Liver (tissue), 9 donors: ENCODE data around the gene INPP5B. TPM values are rescaled to one million over a fixed set of nuclear protein-coding genes. Genes with fewer than 3 reads are reported as not detected.

ENCODE experiments used
- DNase-seq: peaks from one replicate; pipeline ENCODE4 v3.0.0-alpha.2; 2017; ENCODE audit warnings: low spot score
- H3K27ac ChIP-seq, 2 donors: one replicate each; pipeline ENCODE4 v1.7.0; 2013; ENCODE audit warnings: inconsistent platforms in 2 of 2, low read length in 2 of 2, control low read depth in 1 of 2, low read depth in 1 of 2, mild to moderate bottlenecking in 1 of 2
- H3K27me3 ChIP-seq, 4 donors: one replicate each; pipeline versions ENCODE4 v1.6.1 to v1.7.0; 2013; ENCODE audit warnings: low read length in 3 of 4, inconsistent platforms in 1 of 4, mild to moderate bottlenecking in 1 of 4, moderate library complexity in 1 of 4; ENCODE audit not compliant: control insufficient read depth in 4 of 4, insufficient read depth in 4 of 4
- H3K36me3 ChIP-seq, 4 donors: one replicate each; pipeline versions ENCODE4 v1.6.1 to v1.7.0; 2013; ENCODE audit warnings: low read length in 3 of 4, mild to moderate bottlenecking in 3 of 4, low read depth in 1 of 4, moderate library complexity in 1 of 4; ENCODE audit not compliant: control insufficient read depth in 4 of 4, insufficient read depth in 3 of 4
- H3K4me1 ChIP-seq, 4 donors: one replicate each; pipeline versions ENCODE4 v1.6.1 to v1.7.0; 2013; ENCODE audit warnings: low read length in 3 of 4, mild to moderate bottlenecking in 3 of 4, moderate library complexity in 1 of 4; ENCODE audit not compliant: control insufficient read depth in 4 of 4, insufficient read depth in 4 of 4
- H3K4me3 ChIP-seq, 3 donors: one replicate each; pipeline versions ENCODE4 v1.6.1 to v1.7.0; 2013; ENCODE audit warnings: low read length in 3 of 3, control low read depth in 1 of 3, low read depth in 1 of 3, mild to moderate bottlenecking in 1 of 3
- H3K9ac ChIP-seq, 2 donors: one replicate each; pipeline ENCODE4 v1.7.0; 2013; ENCODE audit warnings: low read length in 2 of 2, mild to moderate bottlenecking in 2 of 2, moderate library complexity in 2 of 2, control low read depth in 1 of 2, low read depth in 1 of 2
- H3K9me3 ChIP-seq, 4 donors: one replicate each; pipeline versions ENCODE4 v1.6.1 to v1.7.0; 2013; ENCODE audit warnings: low read length in 3 of 4; ENCODE audit not compliant: control insufficient read depth in 4 of 4
- EGR1 ChIP-seq, 2 donors: IDR thresholded peaks; 2 replicates each; pipeline ENCODE4 v1.6.1; 2016 to 2018; ENCODE audit warnings: antibody characterized with exemption in 2 of 2, low read depth in 2 of 2
- FOXA1 ChIP-seq: IDR thresholded peaks from 2 replicates; pipeline ENCODE4 v1.6.1; 2016; ENCODE audit warnings: antibody characterized with exemption
- FOXA2 ChIP-seq: IDR thresholded peaks from 2 replicates; pipeline ENCODE4 v1.6.1; 2016; ENCODE audit warnings: antibody characterized with exemption
- GABPA ChIP-seq, 2 donors: IDR thresholded peaks in 1 of 2; conservative IDR thresholded peaks in 1 of 2; 2 replicates each; pipeline ENCODE4 v1.6.1; 2016; ENCODE audit warnings: antibody characterized with exemption in 2 of 2, mild to moderate bottlenecking in 1 of 2, moderate library complexity in 1 of 2
- HNF4A ChIP-seq, 2 donors: conservative IDR thresholded peaks; 2 replicates each; pipeline ENCODE4 v1.6.1; 2016; ENCODE audit warnings: antibody characterized with exemption in 2 of 2, mild to moderate bottlenecking in 2 of 2
- HNF4G ChIP-seq: IDR thresholded peaks from 2 replicates; pipeline ENCODE4 v1.6.1; 2016; ENCODE audit warnings: antibody characterized with exemption
- JUND ChIP-seq, 2 donors: IDR thresholded peaks; 2 replicates each; pipeline ENCODE4 v1.6.1; 2016; ENCODE audit warnings: antibody characterized with exemption in 2 of 2
- NR2F2 ChIP-seq: IDR thresholded peaks from 2 replicates; pipeline ENCODE4 v1.6.1; 2016; ENCODE audit warnings: antibody characterized with exemption
- RAD21 ChIP-seq, 2 donors: IDR thresholded peaks; 2 replicates each; pipeline ENCODE4 v1.6.1; 2016; ENCODE audit warnings: antibody characterized with exemption in 2 of 2, mild to moderate bottlenecking in 2 of 2
- RXRA ChIP-seq, 2 donors: IDR thresholded peaks; 2 replicates each; pipeline ENCODE4 v1.6.1; 2017 to 2018; ENCODE audit warnings: antibody characterized with exemption in 2 of 2, mild to moderate bottlenecking in 1 of 2
- SP1 ChIP-seq: IDR thresholded peaks from 2 replicates; pipeline ENCODE4 v1.6.1; 2018; ENCODE audit warnings: antibody characterized with exemption, mild to moderate bottlenecking
- TAF1 ChIP-seq: conservative IDR thresholded peaks from 2 replicates; pipeline ENCODE4 v1.6.1; 2016; ENCODE audit warnings: antibody characterized with exemption, mild to moderate bottlenecking
- YY1 ChIP-seq: IDR thresholded peaks from 2 replicates; pipeline ENCODE4 v1.6.1; 2016; ENCODE audit warnings: antibody characterized with exemption, mild to moderate bottlenecking
- WGBS: extraction: QIAGEN DNeasy Blood & Tissue Kit; methylation state at CpG from one replicate; pipeline ENCODE4 v1.1.7; 2013; 5-methylcytosine and 5-hydroxymethylcytosine counted together
- polyA plus RNA-seq, 2 donors: library from polyadenylated mRNA; stranded (reverse) in 1 of 2; unstranded in 1 of 2; fragments of 200-250 nt in 1 of 2; fragments of >200 nt in 1 of 2; fragmentation: Nextera tagmentation in 1 of 2; extraction: Ambion mirVana in 1 of 2; gene quantifications; one replicate each; pipeline versions ENCODE4 v1.2.1 to v1.2.3, GENCODE V29; 2013 to 2015
- total RNA-seq, 2 donors: library from RNA; depleted of rRNA; stranded (reverse); fragments of >200 nt; gene quantifications; one replicate each; pipeline ENCODE4 v1.2.3, GENCODE V29; 2014
- TF ChIP-seq, protein P1 (sequence below): IDR thresholded peaks from 2 replicates; pipeline ENCODE4 v1.6.1; 2016; ENCODE audit warnings: antibody characterized with exemption, mild to moderate bottlenecking
- TF ChIP-seq, protein P2 (sequence below): IDR thresholded peaks from 2 replicates; pipeline ENCODE4 v1.6.1; 2016; ENCODE audit warnings: antibody characterized with exemption
- TF ChIP-seq, protein P3 (sequence below): IDR thresholded peaks from 2 replicates; pipeline ENCODE4 v1.6.1; 2016; ENCODE audit warnings: antibody characterized with exemption
- TF ChIP-seq, protein P4 (sequence below): IDR thresholded peaks from 2 replicates; pipeline ENCODE4 v1.6.1; 2016; ENCODE audit warnings: antibody characterized with exemption
- TF ChIP-seq, protein P5 (sequence below): fragments of 150-350 bp; IDR thresholded peaks from 2 replicates; pipeline ENCODE4 v1.5.1; 2017; ENCODE audit warnings: improper control_type of control experiment, low read depth, low read length; ENCODE audit not compliant: missing input control
- donor health status: healthy.
- donor health status: healthy.
- donor health status: healthy.
- donor health status: healthy.
- donor health status: healthy.

Gene INPP5B
- total and polyA plus RNA-seq, 4 donors: 5.0 to 30.9 (median 13.6) TPM

DNA sequence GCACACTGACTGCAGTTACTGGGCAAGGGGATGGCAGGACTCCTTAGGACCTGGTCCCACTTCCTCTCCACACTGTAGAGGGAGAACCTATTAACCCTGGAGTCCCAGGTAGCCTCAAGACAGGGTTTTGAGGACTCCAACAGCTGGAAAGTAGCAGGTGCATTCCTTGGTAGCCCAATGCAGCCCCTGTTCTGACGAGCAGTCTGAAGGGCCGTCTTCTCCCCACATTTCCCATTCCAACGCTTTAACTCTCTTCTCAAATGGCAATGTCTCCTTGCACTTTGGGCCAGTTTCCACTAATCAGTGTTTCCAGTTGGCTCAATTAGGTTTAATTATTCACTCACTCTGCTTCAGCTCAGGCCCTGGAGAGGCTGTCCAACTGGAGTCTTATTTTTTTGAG, 8.8 kb upstream of the INPP5B start:
- no peaks in the 10 kb centered on the region for H3K4me1 ChIP-seq
- H3K27ac ChIP-seq: no peak overlapping the region
- H3K36me3 ChIP-seq: peaks cover 5 to 34% (median 27%) of the 10 kb centered on the region in 4 donors
- H3K4me3 ChIP-seq: no peak overlapping the region
- H3K9me3 ChIP-seq: no peaks in the 10 kb centered on the region
- 72% methylated on average over 3 of the region's 3 CpGs for WGBS
- no peak overlapping the region for H3K9ac ChIP-seq
- H3K27me3 ChIP-seq: no peaks in the 10 kb centered on the region
- TF ChIP-seq EGR1 (IDR thresholded peaks at IDR 0.05; ENCODE audit: low read depth in 2 of 2): no peak
- no peak for TF ChIP-seq FOXA1
- no peak for TF ChIP-seq TAF1
- TF ChIP-seq, protein P1, sequence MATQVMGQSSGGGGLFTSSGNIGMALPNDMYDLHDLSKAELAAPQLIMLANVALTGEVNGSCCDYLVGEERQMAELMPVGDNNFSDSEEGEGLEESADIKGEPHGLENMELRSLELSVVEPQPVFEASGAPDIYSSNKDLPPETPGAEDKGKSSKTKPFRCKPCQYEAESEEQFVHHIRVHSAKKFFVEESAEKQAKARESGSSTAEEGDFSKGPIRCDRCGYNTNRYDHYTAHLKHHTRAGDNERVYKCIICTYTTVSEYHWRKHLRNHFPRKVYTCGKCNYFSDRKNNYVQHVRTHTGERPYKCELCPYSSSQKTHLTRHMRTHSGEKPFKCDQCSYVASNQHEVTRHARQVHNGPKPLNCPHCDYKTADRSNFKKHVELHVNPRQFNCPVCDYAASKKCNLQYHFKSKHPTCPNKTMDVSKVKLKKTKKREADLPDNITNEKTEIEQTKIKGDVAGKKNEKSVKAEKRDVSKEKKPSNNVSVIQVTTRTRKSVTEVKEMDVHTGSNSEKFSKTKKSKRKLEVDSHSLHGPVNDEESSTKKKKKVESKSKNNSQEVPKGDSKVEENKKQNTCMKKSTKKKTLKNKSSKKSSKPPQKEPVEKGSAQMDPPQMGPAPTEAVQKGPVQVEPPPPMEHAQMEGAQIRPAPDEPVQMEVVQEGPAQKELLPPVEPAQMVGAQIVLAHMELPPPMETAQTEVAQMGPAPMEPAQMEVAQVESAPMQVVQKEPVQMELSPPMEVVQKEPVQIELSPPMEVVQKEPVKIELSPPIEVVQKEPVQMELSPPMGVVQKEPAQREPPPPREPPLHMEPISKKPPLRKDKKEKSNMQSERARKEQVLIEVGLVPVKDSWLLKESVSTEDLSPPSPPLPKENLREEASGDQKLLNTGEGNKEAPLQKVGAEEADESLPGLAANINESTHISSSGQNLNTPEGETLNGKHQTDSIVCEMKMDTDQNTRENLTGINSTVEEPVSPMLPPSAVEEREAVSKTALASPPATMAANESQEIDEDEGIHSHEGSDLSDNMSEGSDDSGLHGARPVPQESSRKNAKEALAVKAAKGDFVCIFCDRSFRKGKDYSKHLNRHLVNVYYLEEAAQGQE: no peak
- TF ChIP-seq, protein P2, sequence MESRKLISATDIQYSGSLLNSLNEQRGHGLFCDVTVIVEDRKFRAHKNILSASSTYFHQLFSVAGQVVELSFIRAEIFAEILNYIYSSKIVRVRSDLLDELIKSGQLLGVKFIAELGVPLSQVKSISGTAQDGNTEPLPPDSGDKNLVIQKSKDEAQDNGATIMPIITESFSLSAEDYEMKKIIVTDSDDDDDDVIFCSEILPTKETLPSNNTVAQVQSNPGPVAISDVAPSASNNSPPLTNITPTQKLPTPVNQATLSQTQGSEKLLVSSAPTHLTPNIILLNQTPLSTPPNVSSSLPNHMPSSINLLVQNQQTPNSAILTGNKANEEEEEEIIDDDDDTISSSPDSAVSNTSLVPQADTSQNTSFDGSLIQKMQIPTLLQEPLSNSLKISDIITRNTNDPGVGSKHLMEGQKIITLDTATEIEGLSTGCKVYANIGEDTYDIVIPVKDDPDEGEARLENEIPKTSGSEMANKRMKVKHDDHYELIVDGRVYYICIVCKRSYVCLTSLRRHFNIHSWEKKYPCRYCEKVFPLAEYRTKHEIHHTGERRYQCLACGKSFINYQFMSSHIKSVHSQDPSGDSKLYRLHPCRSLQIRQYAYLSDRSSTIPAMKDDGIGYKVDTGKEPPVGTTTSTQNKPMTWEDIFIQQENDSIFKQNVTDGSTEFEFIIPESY: no peak
- TF ChIP-seq JUND (IDR thresholded peaks at IDR 0.05): no peak
- no peak for TF ChIP-seq RXRA (IDR thresholded peaks at IDR 0.05)
- TF ChIP-seq, protein P3, sequence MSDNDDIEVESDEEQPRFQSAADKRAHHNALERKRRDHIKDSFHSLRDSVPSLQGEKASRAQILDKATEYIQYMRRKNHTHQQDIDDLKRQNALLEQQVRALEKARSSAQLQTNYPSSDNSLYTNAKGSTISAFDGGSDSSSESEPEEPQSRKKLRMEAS: no peak
- no peak for TF ChIP-seq SP1
- no peak for TF ChIP-seq YY1
- no peak for TF ChIP-seq RAD21 (IDR thresholded peaks at IDR 0.05)
- no peak for TF ChIP-seq HNF4A (conservative IDR thresholded peaks at IDR 0.05)
- TF ChIP-seq, protein P4, sequence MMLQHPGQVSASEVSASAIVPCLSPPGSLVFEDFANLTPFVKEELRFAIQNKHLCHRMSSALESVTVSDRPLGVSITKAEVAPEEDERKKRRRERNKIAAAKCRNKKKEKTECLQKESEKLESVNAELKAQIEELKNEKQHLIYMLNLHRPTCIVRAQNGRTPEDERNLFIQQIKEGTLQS: no peak
- TF ChIP-seq, protein P5, sequence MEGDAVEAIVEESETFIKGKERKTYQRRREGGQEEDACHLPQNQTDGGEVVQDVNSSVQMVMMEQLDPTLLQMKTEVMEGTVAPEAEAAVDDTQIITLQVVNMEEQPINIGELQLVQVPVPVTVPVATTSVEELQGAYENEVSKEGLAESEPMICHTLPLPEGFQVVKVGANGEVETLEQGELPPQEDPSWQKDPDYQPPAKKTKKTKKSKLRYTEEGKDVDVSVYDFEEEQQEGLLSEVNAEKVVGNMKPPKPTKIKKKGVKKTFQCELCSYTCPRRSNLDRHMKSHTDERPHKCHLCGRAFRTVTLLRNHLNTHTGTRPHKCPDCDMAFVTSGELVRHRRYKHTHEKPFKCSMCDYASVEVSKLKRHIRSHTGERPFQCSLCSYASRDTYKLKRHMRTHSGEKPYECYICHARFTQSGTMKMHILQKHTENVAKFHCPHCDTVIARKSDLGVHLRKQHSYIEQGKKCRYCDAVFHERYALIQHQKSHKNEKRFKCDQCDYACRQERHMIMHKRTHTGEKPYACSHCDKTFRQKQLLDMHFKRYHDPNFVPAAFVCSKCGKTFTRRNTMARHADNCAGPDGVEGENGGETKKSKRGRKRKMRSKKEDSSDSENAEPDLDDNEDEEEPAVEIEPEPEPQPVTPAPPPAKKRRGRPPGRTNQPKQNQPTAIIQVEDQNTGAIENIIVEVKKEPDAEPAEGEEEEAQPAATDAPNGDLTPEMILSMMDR: no peak
- TF ChIP-seq HNF4G: no peak
- TF ChIP-seq NR2F2: no peak
- TF ChIP-seq FOXA2: no peak
- TF ChIP-seq GABPA (IDR thresholded peaks at IDR 0.05 in 1 of 2, conservative IDR thresholded peaks at IDR 0.05 in 1 of 2): no peak
- no peak for DNase-seq
